Fibroblast of lung (primary cell): ENCODE data around the gene NPEPL1. TPM values are rescaled to one million over a fixed set of nuclear protein-coding genes. Genes with fewer than 3 reads are reported as not detected.

Source experiments
- DNase-seq, 2 donors: peaks; one replicate each; pipeline versions ENCODE4 v3.0.0 to v3.0.0-alpha.2; 2010; ENCODE audit warnings: low read depth in 2 of 2
- H2AFZ ChIP-seq: 2 replicates; pipeline ENCODE4 v1.5.1; 2012; ENCODE audit warnings: low read length, control low read depth, inconsistent platforms
- H3K27ac ChIP-seq: 2 replicates; pipeline ENCODE4 v1.5.1; 2011; ENCODE audit warnings: low read length, control low read depth; ENCODE audit not compliant: insufficient read depth
- H3K27me3 ChIP-seq: 2 replicates; pipeline ENCODE4 v1.5.1; 2011; ENCODE audit warnings: mild to moderate bottlenecking, low read length; ENCODE audit not compliant: control insufficient read depth, insufficient read depth
- H3K36me3 ChIP-seq: 2 replicates; pipeline ENCODE4 v1.5.1; 2011; ENCODE audit warnings: low read length; ENCODE audit not compliant: control insufficient read depth, insufficient read depth
- H3K4me1 ChIP-seq: 2 replicates; pipeline ENCODE4 v1.5.1; 2011; ENCODE audit warnings: low read length; ENCODE audit not compliant: control insufficient read depth, insufficient read depth; ENCODE audit errors: extremely low read depth
- H3K4me2 ChIP-seq: 2 replicates; pipeline ENCODE4 v1.5.1; 2011; ENCODE audit warnings: low read length, control low read depth; ENCODE audit not compliant: insufficient read depth; ENCODE audit errors: extremely low read depth
- H3K4me3 ChIP-seq, 4 experiments: fragments of 200-600 bp in 1 of 4; sonication (generic) in 1 of 4; replicated peaks in 1 of 4; 2 replicates each; pipeline ENCODE4 v1.5.1; 2011 to 2016; ENCODE audit warnings: low read length in 4 of 4, low read depth in 3 of 4, mild to moderate bottlenecking in 3 of 4, control low read depth in 2 of 4, inconsistent platforms in 1 of 4, mixed read lengths in 1 of 4; ENCODE audit not compliant: insufficient read depth in 1 of 4; ENCODE audit errors: control extremely low read depth in 1 of 4
- H3K79me2 ChIP-seq: 2 replicates; pipeline ENCODE4 v1.5.1; 2012; ENCODE audit warnings: mild to moderate bottlenecking, low read length, inconsistent platforms; ENCODE audit not compliant: control insufficient read depth, insufficient read depth
- H3K9ac ChIP-seq: 2 replicates; pipeline ENCODE4 v1.5.1; 2011; ENCODE audit warnings: mild to moderate bottlenecking, low read length, control low read depth; ENCODE audit not compliant: insufficient read depth
- H3K9me3 ChIP-seq: 2 replicates; pipeline ENCODE4 v1.5.1; 2012; ENCODE audit warnings: low read depth, low read length; ENCODE audit not compliant: control insufficient read depth, insufficient read depth
- H4K20me1 ChIP-seq: 2 replicates; pipeline ENCODE4 v1.5.1; 2011; ENCODE audit warnings: low read length; ENCODE audit not compliant: control insufficient read depth, insufficient read depth; ENCODE audit errors: extremely low read depth
- CTCF ChIP-seq, 2 donors: IDR thresholded peaks in 1 of 2; conservative IDR thresholded peaks in 1 of 2; 1 replicate in 1 of 2; 2 replicates in 1 of 2; pipeline ENCODE4 v1.5.1; 2011 to 2012; ENCODE audit warnings: low read length in 2 of 2, control low read depth in 1 of 2, inconsistent platforms in 1 of 2, low read depth in 1 of 2, mild to moderate bottlenecking in 1 of 2
- EZH2 ChIP-seq: IDR thresholded peaks from 2 replicates; pipeline ENCODE4 v1.5.1; 2012; ENCODE audit warnings: low read length, control low read depth, mild to moderate bottlenecking; ENCODE audit errors: missing control alignments
- polyA plus RNA-seq, 2 donors: library from polyadenylated mRNA; depleted of rRNA in 1 of 2; stranded (reverse) in 1 of 2; unstranded in 1 of 2; fragments of >200 nt; gene quantifications; 2 replicates each; pipeline ENCODE4 v1.2.1, GENCODE V29; 2011 to 2012; ENCODE audit warnings: missing spikeins in 1 of 2
- total RNA-seq: library from RNA; depleted of rRNA; stranded (reverse); fragments of >200 nt; gene quantifications from 2 replicates; pipeline ENCODE4 v1.2.1, GENCODE V29; 2014

Gene NPEPL1
- total and polyA plus RNA-seq, 2 donors (not counting 1 experiment from before 2014, with no cell fraction given), result 2.9 to 24.6 TPM

- no peak overlapping the region for H2AFZ ChIP-seq
- H3K4me3 ChIP-seq, result no peak overlapping the region
- H3K9me3 ChIP-seq, result no peaks in the 10 kb centered on the region
- H3K79me2 ChIP-seq, result no peaks in the 10 kb centered on the region
- H4K20me1 ChIP-seq, result no peaks in the 10 kb centered on the region
- H3K9ac ChIP-seq, result no peak overlapping the region
- no peak for DNase-seq
- no peaks in the 10 kb centered on the region for H3K27me3 ChIP-seq
- TF ChIP-seq EZH2 (no peak), CTCF (conservative IDR thresholded peaks at IDR 0.05 in 1 of 2, IDR thresholded peaks at IDR 0.05 in 1 of 2; ENCODE audit: low read depth in 1 of 2, low read length in 2 of 2) (peak in 1 of 2 donors; percentile 34)
- H3K4me1 ChIP-seq, result no peaks in the 10 kb centered on the region
- H3K4me2 ChIP-seq, result no peak overlapping the region
- H3K27ac ChIP-seq, result no peak overlapping the region
- peaks cover 11% of the 10 kb centered on the region for H3K36me3 ChIP-seq
Observed at GRCh38 chr20:58702859-58703648, 10.5 kb downstream of the NPEPL1 start.

GRCh38 chr20:58703765-58704371 lies 11.3 kb downstream of the NPEPL1 start:
- H3K36me3 ChIP-seq, result peaks cover 9% of the 10 kb centered on the region
- no peaks in the 10 kb centered on the region for H4K20me1 ChIP-seq
- no peak overlapping the region for H3K27ac ChIP-seq
- DNase-seq, result no peak
- no peak overlapping the region for H3K4me2 ChIP-seq
- no peaks in the 10 kb centered on the region for H3K27me3 ChIP-seq
- H3K9me3 ChIP-seq, result no peaks in the 10 kb centered on the region
- no peak overlapping the region for H3K9ac ChIP-seq
- H3K79me2 ChIP-seq, result no peaks in the 10 kb centered on the region
- H2AFZ ChIP-seq, result no peak overlapping the region
- no peak overlapping the region for H3K4me3 ChIP-seq
- TF ChIP-seq CTCF (conservative IDR thresholded peaks at IDR 0.05 in 1 of 2, IDR thresholded peaks at IDR 0.05 in 1 of 2; ENCODE audit: low read depth in 1 of 2, low read length in 2 of 2), result no peak
- no peak for TF ChIP-seq EZH2
- H3K4me1 ChIP-seq, result no peaks in the 10 kb centered on the region

- no peak for DNase-seq
- Histone ChIP-seq H3K79me2 (no peaks in the 10 kb centered on the region), H3K4me2 (no peak overlapping the region), H3K9ac (no peak overlapping the region), H3K36me3 (peaks cover 7% of the 10 kb centered on the region), H3K4me1 (no peaks in the 10 kb centered on the region), H3K27ac (no peak overlapping the region), H2AFZ (no peak overlapping the region), H4K20me1 (no peaks in the 10 kb centered on the region), H3K4me3 (no peak overlapping the region), H3K9me3 (no peaks in the 10 kb centered on the region), H3K27me3 (no peaks in the 10 kb centered on the region)
- TF ChIP-seq CTCF (conservative IDR thresholded peaks at IDR 0.05 in 1 of 2, IDR thresholded peaks at IDR 0.05 in 1 of 2; ENCODE audit: low read depth in 1 of 2, low read length in 2 of 2) (no peak), EZH2 (no peak)
Observed at GRCh38 chr20:58705208-58705926, 12.8 kb downstream of the NPEPL1 start.
